Epithelial cell of prostate (primary cell): ENCODE measurements around the gene HSPA1A.
"Not testable (repeated sequence)": the region's sequence is repeated elsewhere in the genome, so short reads cannot be mapped to it uniquely, and the experiment has no call there.

Source experiments
- DNase-seq: peaks from one replicate; pipeline ENCODE4 v3.0.0-alpha.2; 2011; ENCODE audit warnings: low read depth, low spot score
- H3K27ac ChIP-seq: fragments of 450-650 bp; 2 replicates; pipeline ENCODE4 v1.5.1; 2017; ENCODE audit warnings: mild to moderate bottlenecking

Gene HSPA1A

DNA sequence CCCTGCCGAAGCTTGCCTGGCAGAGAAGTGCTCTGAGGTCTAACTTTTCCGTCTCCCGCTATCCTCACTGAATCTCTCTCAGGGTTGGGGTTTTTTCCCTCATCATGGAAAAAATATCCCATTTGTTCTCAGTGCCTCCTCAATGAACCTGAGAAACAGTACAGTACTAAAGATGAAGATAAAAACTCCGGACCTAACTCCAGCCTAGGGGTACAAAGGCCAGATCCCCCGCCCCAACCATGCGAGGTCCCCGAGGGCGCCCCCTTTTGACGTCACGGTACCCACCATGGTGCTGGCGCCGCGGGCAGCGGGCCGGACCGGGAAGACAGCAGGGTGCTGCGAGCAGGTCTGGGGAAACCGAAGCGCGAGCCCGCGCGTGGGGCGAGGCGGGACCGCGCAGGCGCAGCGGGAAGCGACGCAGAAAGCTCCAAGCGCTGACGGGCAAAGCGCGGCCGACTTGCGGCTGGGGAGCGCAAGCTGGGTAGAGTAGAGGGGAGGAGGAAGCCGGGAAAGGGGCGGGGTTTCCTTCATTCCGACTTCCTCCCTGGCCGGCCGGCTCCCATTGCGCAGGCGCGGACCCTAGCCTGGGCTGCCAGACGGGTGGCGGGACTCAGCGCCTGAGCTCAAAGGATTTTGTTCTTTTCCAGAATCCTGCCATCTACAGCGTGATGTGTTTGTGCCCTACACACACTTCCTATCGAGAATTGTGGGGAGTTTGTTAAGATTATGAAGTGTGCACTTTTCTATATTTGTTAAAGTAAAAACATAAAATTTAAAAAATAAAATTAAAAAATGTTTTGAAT, 8.7 kb upstream of the HSPA1A start, which contains the start of gene LSM2:
TSS of gene LSM2 (minus strand) at position 497 of the 803 bp plus-strand sequence. CDS start at position 288, 209 bp downstream.
- DNase-seq, result no peak
- H3K27ac ChIP-seq, result peak within 1 kb of the TSS; percentile 70

DNA sequence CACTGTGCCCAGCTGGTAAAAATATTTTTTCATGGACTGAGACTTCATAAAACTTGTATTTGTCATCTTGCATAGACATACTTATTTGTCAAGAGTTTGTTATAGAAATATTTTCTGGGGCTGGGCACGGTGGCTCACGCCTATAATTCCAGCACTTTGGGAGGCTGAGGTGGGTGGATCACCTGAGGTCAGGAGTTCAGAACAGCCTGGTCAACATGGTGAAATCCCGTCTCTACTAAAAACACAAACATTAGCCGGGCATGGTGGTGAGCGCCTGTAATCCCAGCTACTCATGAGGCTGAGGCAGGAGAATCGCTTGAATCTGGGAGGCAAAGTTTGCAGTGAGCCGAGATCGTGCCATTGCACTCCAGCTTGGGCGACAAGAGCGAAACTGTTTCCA, 6.7 kb upstream of the HSPA1A start:
- DNase-seq, H3K27ac ChIP-seq: not testable (repeated sequence)

DNA sequence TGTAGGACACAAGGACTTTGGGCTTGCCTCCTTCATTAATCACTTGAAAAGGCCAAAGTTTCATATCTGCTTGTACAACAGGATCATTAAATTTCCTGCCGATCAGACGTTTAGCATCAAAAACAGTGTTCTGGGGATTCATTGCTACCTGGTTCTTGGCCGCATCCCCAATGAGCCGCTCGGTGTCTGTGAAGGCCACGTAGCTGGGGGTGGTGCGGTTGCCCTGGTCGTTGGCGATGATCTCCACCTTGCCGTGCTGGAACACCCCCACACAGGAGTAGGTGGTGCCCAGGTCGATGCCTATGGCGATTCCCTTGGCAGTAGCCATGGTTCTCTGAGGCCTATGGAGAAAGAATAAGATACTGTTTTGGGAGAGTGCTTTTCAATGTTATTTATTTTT, 3.7 kb upstream of the HSPA1A start:
- no peak for DNase-seq
- H3K27ac ChIP-seq, result no peak overlapping the region

DNA sequence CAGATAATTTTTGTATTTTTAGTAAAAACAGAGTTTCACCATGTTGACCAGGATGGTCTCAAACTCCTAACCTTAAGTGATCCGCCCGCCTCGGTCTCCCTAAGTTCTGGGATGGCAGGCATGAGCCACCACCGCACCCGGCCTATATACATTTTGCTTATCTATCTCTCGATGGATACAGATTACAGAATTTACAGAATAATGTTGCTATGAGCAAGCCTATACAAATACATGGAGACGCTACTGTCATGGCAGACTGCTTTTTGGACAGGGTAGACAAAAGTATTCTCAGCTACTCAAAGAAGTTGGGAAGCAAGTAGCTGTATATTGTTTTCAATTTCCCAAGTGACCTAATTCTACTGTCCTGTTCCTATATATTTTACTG, 1.9 kb upstream of the HSPA1A start:
- peak overlapping the region; percentile 90 for H3K27ac ChIP-seq
- no peak for DNase-seq

DNA sequence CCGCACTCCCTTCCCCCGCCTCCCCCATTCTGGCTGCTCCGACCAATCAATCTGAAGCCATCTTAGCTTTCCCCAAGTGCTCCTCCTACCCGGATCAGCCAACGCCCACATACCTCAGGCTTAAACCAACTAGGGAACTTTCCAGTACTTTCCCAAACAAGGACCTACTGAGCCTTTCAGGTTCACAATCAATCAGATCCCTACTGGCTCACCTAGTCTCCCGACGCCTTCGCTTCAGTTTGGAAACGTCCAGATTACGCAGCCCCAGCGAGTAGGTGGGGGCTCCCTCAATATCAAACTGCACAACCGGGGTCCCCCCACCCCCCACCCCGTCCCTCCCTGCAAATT, 692 bp upstream of the HSPA1A start:
- DNase-seq, result peak; percentile 93
- H3K27ac ChIP-seq, result peak overlapping the region; percentile 90

DNA sequence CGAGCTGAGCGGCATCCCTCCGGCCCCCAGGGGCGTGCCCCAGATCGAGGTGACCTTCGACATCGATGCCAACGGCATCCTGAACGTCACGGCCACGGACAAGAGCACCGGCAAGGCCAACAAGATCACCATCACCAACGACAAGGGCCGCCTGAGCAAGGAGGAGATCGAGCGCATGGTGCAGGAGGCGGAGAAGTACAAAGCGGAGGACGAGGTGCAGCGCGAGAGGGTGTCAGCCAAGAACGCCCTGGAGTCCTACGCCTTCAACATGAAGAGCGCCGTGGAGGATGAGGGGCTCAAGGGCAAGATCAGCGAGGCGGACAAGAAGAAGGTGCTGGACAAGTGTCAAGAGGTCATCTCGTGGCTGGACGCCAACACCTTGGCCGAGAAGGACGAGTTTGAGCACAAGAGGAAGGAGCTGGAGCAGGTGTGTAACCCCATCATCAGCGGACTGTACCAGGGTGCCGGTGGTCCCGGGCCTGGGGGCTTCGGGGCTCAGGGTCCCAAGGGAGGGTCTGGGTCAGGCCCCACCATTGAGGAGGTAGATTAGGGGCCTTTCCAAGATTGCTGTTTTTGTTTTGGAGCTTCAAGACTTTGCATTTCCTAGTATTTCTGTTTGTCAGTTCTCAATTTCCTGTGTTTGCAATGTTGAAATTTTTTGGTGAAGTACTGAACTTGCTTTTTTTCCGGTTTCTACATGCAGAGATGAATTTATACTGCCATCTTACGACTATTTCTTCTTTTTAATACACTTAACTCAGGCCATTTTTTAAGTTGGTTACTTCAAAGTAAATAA, 2.0 kb downstream of the HSPA1A start:
- peak overlapping the region; percentile 38 for H3K27ac ChIP-seq

DNA sequence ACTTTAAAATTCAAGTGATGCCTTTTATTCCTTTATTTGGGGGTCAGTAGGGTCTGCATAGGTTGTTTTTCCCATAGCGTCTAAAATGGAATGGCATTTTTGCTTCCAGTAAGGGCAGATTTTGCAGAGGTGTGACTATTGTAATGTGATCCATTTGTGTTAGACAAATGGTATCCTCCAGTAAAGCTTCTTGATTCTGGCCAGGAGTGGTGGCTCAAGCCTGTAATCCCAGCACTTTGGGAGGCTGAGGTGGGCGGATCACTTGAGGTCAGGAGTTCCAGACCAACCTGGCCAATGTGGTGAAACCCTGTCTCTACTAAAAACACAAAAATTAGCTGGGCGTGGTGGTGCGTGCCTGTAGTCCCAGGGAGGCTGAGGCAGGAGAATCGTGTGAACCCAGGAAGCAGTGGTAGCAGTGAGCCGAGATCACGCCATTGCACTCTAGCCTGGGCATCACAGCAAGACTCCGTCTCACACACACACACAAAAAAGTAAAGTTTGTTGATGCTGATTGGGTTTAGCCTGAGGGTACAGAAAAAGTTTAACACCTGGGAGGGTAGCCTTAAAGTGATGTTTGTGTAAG, 2.7 kb downstream of the HSPA1A start:
- peak overlapping the region; percentile 38 for H3K27ac ChIP-seq
- not testable (repeated sequence) for DNase-seq

More for the DNA sequence above, 2.0 kb downstream of the HSPA1A start:
- DNase-seq, result not testable (repeated sequence)

DNA sequence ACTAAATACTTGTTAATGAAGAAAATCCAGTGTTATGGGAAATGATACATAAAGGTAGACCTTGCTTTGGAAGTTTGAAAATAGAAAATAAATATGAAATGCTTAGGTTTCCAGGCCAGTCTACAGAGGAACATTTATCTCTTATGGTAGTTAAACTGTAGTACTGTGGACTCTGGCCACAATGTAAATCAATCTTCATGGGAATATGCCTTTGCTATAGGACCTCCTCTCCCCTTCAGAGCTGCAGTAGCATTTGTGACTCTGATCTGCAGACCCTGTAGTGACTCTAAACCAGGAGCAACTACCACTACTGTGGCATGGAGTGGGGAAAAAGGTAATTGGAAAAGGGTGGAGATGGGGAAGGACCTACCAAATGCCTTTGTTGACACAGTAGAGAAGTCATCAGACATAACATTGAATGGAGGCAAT, 4.5 kb downstream of the HSPA1A start:
- H3K27ac ChIP-seq, result no peak overlapping the region
- DNase-seq, result no peak

DNA sequence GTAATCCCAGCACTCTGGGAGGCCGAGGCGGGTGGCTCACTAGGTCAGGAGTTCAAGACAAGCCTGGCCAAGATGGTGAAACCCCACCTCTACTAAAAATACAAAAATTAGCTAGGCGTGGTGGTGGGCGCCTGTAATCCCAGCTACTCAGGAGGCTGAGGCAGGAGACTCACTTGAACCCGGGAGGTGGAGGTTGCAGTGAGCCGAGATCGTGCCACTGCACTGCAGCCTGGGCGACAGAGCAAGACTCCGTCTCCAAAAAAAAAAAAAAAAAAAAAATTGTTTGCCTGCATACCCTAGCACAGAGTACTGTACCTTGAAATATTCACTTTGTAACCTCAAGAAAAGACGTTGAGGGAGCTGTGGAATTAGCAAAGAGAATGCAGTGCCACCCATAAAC, 5.1 kb downstream of the HSPA1A start:
- not testable (repeated sequence) for H3K27ac ChIP-seq

DNA sequence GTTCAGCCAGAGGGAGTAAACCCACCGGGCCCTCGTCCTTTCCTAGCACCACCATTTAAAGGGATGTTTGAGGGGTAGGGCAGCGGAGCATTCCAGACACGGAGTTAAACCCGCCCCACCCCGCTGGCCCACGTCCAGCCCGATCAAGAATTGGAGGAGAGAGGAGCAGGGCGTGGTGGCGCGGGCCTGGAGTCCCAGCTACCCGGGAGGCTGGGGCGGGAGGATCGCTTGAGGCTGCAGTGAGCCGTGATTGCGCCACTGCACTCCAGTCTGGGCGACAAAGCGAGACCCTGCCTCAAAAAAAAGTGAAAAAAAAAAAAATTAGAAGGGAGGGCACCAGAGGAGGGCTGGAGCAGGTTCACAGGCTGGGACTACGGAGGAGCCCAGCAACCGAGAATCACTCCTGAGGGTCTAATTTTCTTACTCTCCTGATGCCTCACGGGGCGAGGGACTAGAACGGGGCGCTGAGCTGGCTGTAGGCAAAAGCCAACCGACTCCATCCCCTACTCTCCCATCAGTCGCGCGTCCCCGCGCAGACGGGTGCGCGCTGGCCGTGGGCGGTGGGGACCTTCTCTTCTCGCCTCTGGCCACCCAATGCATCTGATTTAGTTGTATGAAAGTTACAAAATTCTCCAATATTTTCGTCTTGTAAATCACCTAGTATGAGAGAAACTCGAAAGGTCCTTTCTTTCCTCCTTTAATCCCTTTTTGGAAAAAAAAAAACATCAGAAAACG, 6.1 kb downstream of the HSPA1A start:
- peak overlapping the region; percentile 96 for H3K27ac ChIP-seq
- DNase-seq, result no peak

More for the DNA sequence above, 5.1 kb downstream of the HSPA1A start:
- DNase-seq, result not testable (repeated sequence)

DNA sequence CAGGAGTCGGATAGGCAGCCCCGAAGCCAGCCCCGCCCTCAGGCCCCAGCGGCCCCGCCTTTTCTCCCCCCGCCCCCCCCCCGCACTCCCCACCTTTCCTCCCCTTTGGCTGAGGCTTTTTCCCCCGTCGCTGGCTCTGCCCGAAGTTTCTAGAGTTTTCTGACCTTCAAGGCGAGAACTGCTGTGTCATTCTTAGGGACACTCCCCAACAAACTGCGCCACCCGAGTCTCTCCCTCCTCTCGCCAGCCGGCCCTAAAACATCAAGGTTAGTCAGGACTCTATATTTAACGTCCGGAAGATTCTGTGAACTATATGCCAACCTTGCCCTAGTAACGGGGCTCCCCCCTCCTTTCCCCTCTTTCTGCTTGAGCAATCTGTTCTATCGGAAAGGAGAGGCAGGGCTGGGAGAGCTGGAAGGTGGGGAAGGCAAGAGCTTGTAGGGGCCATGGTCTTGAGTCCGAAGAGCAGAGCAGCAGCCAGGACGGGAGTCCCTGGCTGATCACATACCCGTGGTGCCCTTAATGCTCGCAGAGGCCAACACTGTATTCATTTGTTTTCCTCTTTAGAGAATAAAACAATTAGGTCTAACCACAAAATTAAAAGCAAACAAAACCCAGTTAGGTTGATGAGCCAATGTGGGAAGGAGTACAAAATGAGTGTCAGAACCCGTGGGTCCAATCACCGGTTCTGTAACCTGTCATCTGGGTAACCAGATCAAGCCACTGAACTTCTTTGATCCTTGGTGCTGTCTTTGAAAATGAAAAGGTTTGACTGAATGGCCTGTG, 6.9 kb downstream of the HSPA1A start:
- peak overlapping the region; percentile 96 for H3K27ac ChIP-seq
- DNase-seq, result no peak

DNA sequence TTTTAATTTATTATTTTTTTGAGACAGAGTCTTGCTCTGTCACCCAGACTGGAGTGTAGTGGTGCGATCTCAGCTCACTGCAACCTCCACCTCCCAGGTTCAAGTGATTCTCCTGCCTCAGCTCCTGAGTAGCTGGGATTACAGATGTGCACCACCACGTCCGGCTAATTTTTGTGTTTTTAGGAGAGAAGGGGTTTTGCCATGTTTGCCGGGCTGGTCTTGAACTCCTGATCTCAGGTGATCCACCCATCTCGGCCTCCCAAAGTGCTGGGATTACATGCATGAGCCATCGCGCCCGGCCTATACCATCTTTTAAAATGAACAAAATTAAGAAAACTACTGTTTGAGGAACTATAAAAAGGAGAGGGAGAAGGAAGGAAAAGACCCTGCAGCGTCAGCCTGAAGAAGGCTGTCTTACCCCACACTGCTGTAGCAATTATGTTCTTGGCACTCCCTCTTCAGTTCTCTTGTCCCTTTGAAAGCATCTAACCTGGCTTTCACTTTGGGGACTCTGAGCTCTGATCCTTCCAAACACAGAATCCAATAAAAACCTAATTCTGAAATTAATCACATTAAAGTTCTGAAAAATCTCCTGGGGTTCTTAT, 8.4 kb downstream of the HSPA1A start:
- not testable (repeated sequence) for DNase-seq
- peak overlapping the region; percentile 96 for H3K27ac ChIP-seq

DNA sequence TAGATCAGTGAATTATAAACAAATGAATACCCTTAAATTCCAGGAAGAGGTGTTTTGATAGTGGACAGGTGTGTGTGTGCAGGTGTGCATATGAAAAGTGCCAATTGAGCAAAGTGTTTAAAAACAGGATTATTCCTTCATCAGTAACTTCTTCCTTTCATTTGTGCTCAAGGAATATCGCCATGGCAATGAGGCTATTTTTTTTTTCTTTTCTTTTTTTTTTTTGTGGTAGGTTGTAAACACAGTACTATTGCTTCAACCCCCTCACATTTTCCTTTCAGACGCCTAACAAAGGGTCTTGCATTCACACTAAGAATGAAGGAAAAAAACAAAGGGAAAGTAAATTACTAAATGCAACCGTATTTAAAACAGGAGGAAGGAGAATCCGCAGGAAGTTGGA, 10.2 kb downstream of the HSPA1A start:
- peak overlapping the region; percentile 96 for H3K27ac ChIP-seq
- no peak for DNase-seq

DNA sequence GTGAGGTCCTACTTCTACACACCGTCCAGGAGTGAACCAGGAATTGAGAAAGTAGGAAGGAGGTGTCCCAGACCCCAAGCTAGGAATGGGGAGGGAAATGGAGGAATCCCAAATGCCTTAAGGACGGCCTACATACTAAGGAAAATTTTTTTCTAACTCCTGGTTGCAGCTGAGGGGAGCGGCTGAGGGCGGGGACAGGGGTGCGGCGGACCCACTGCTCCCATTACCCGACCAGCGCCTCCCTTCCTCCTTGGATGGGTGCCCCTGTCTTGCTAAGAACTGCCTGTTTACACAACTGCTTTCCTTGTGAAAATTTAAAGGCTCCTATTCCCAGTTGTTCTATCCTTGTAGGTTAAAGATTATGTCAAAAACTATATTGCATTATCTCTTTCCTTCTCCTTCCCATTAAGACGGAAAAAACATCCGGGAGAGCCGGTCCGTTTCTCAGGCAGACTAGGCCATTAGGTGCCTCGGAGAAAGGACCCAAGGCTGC, 11.5 kb downstream of the HSPA1A start:
- H3K27ac ChIP-seq, result peak overlapping the region; percentile 96
- no peak for DNase-seq

DNA sequence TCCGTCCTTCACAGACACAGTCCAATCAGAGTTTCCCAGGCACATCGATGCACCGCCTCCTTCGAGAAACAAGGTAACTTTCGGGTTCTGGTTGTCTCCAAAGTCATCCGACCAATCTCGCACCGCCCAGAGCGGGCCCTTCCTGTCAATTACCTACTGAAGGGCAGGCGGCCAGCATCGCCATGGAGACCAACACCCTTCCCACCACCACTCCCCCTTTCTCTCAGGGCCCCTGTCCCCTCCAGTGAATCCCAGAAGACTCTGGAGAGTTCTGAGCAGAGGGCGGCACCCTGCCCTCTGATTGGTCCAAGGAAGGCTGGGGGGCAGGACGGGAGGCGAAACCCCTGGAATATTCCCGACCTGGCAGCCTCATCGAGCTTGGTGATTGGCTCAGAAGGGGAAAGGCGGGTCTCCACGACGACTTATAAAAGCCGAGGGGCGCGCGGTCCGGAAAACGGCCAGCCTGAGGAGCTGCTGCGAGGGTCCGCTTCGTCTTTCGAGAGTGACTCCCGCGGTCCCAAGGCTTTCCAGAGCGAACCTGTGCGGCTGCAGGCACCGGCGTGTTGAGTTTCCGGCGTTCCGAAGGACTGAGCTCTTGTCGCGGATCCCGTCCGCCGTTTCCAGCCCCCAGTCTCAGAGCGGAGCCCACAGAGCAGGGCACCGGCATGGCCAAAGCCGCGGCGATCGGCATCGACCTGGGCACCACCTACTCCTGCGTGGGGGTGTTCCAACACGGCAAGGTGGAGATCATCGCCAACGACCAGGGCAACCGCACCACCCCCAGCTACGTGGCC, 12.1 kb downstream of the HSPA1A start, which contains the start of gene HSPA1B:
TSS of gene HSPA1B (plus strand) at position 453 of the 794 bp plus-strand sequence. CDS start at position 666, 213 bp downstream.
- peak; percentile 99 for DNase-seq

DNA sequence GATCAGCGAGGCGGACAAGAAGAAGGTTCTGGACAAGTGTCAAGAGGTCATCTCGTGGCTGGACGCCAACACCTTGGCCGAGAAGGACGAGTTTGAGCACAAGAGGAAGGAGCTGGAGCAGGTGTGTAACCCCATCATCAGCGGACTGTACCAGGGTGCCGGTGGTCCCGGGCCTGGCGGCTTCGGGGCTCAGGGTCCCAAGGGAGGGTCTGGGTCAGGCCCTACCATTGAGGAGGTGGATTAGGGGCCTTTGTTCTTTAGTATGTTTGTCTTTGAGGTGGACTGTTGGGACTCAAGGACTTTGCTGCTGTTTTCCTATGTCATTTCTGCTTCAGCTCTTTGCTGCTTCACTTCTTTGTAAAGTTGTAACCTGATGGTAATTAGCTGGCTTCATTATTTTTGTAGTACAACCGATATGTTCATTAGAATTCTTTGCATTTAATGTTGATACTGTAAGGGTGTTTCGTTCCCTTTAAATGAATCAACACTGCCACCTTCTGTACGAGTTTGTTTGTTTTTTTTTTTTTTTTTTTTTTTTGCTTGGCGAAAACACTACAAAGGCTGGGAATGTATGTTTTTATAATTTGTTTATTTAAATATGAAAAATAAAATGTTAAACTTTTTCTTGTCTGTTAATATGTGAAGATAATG, 14.4 kb downstream of the HSPA1A start:
- no peak for DNase-seq

More for the DNA sequence above, 12.1 kb downstream of the HSPA1A start, which contains the start of gene HSPA1B:
- peak within 1 kb of the TSS; percentile 96 for H3K27ac ChIP-seq

DNA sequence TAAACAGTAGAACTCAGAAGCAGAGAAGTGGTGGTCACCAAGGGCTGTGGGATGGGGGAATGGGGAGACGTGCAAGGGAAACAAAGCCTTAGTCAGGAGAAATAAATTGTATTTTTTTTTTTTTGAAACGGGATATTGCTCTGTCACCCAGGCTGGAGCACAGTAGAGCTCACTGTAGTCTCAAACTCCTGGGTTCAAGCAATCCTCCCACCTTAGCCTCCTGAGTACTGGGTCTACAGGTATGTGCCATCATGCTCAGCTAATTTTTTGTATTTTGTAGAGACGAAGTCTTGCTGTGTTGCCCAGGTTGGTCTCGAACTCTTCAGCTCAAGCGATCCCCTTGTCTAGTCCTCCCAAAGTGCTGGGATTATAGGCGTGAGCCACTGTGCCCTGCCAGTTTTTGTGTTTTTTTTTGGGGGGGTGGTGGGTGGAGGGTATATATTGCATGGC, 15.6 kb downstream of the HSPA1A start:
- H3K27ac ChIP-seq, result peak overlapping the region; percentile 69
- DNase-seq, result no peak

More for the DNA sequence above, 14.4 kb downstream of the HSPA1A start:
- peak overlapping the region; percentile 69 for H3K27ac ChIP-seq
